Stimulated activated CD8-positive, alpha-beta memory T cell treated with anti-CD3 and anti-CD28 coated beads, Interleukin-7, amount 100 ng/mL, for 4 hours (primary cell): ENCODE data around the gene CENPX.

Experiments
- DNase-seq, 2 donors: peaks; one replicate each; pipeline ENCODE4 v3.0.0-alpha.2; 2020; ENCODE audit warnings: low read depth in 2 of 2

Gene CENPX

DNA sequence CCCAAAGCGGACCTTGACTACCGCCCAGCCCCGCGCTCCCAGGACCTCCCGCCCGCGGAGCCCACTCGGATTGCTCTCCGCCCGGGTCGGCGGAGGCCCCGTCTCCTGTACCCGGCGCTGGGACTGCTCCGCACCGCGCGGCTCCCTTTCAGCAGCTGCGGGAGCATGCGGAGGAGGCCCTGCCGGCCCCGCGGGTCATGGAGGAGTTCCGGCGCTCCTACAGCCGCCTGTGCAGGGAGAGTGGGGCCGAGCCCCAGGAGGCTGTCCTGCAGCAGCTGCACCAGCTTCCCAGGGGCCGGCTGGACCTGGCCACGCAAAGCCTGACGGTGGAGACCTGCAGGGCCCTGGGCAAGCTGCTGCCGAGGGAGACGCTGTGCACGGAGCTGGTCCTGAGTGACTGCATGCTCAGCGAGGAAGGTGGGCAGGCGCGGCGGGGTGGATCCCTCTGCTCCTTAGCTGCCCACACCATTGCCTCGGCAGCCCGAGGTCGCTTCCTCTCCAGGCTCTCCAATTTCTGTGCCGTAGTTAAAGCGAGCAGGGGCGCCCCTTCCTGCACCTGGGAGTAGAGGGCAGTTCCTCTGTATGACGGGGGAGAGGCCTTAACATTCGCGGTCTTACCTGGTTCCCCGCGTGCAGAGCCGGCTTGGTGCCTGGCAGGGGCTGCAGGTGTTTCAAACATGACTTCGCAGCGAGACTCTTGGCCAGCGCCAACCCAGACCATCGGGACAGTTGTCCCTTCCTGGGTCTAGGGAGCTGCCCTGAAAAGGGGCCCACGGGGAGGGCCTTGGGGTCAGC is 966 bp upstream of the CENPX start:
- DNase-seq = no peak

DNA sequence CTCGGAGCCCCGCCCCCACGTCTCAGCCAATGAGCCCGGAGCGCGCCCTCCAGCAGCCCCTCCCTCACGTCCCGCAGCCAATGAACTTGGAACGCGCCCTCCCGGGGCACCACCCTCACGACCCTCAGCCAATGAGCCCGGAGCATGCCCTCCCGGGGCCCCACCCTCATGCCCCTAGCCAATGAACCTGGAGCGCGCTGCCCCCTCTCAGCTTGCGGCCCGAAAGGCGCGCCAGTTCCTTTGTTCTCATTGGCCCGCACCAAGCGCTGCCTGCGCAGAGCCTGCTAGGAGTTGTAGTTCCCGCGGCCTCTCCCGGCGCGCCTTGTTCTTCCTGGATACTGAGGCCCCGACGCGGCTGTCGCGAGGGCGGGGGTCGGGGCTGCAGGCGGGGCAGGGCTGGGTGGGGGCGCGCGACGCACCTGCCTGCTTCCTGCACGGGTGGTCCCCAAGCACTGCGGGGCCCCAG is 336 bp upstream of the CENPX start, which contains the start of gene LRRC45:
TSS of gene LRRC45 (plus strand) at position 325 of the 466 bp plus-strand sequence. CDS start 339 bp downstream, outside the sequence.
- DNase-seq = peak; percentile 100

DNA sequence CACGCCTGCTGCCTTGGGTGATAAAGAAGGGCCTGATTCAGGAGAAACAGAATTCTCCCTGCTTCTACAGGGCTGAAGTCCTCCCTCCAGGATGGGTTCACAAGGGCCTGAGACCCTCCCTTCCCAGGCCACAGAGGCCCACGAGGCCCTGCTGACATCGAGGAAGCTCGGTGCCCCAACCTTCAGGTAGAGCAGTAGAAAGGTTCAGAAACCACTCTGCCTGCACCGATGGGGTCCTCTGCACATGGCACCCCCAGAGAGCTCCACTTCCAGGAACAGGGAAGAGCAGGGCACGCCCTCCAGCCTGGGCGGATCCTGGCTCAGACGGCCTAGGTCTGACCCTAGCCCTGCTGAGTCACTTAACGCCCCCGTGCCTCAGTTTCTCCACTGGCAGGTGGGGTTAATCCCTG is 773 bp downstream of the CENPX start:
- no peak for DNase-seq

DNA sequence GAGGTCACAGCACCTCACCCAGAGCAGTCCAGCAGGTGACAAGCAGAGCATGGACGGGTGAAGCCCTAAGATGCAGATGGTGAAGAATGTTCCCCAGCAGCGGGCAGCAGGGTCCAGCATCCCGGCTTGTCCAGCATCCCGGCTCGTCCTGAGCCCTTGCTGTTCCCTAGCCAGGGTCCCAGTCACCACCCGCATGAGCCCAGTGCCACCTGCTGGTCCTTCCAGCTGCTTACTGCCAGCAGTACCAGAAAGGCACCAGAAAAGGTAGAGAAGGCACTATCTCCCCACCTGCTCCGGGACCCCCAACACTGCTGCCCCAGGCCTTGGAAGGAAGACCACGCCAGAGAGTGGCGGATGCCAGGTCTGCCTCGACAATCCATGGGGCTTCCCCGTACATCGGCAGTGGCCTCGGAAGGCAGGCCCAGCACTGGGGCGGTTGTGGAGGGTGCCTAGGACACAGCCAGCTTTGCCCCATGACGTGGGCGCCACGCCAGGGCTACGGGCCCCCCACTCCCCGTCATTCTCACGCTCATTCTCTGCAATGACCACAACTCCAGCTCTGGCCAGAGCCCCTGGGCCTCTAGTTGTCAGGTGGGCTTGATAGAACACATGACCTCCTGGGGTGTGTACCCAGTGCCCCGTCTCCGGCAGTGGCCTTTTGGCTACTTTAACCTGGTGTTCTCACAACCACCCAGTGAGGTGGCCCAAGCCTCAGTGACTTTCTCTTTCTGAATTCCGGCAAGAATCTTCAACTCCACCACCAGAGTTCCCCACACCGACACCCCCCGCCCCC is 1.4 kb downstream of the CENPX start:
- DNase-seq = no peak

DNA sequence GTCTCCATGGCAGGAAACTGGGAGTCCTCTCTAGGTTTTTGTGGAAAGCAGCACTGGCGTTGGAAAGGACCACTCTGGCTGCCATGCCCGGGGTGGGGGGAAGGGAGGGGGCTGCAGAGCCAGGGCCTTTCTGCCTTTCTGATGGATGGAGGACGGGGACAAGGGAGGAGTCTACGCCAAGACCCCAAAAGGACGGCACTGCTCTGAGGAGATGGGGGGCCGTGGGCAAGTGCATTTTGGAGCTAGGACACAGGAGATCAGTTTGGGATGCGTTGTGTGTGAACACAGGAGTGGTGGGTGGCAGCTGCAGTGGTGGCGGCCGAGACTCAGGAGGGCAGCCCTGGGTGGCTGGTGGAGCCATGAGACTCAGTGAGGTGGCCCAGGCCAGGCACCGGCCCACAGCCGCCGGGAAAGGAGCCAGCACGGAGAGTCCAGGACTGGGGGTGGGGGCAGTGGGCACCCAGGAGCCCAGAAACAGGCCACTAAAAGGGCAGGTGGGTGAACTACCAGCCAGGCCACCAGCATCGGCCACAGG is 2.0 kb downstream of the CENPX start:
- DNase-seq = no peak

DNA sequence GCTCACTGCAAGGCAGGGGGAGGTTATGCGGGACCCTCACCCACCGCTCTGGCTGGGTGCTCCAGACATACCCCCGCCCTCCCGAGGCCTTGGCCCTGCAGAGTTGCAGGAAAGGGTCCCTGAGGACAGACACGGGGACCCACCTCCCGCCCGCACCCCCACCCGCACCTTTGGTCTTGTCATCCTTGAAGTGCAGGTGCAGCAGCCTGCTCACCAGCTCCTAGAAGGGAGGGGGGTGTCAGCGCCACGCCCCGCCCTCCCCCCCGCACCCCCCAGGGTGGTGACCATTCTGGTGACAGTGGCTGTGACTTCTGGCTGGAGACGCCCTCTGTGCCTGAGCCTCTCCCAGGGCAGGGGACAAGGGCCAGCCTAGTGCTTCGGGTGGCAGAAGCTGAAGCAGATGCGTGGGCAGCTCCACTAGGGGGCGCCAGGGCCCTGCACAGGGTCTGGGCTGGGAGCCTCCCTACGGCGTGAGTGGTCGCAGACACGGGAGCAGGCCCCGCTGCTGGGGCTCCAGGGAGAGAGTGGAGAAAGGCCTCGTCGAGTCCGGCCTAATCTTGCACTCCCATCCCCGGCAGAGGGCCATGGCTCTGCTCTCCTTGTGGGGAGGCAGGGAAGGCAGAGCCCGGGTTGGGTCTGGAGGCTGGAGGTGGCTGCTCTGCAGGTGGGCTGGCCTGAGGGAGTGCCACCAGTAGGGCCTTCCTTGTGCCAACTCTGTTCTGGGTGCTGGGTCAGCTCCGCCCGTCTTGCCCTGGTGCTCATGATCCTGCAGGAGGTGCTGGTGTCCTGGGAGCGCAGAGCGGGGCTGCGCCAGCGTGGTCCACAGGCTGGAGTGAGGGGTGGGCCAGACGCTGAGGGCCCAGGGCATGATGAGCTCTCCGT is 2.7 kb downstream of the CENPX start:
- peak in 1 of 2 donors; percentile 50 for DNase-seq

DNA sequence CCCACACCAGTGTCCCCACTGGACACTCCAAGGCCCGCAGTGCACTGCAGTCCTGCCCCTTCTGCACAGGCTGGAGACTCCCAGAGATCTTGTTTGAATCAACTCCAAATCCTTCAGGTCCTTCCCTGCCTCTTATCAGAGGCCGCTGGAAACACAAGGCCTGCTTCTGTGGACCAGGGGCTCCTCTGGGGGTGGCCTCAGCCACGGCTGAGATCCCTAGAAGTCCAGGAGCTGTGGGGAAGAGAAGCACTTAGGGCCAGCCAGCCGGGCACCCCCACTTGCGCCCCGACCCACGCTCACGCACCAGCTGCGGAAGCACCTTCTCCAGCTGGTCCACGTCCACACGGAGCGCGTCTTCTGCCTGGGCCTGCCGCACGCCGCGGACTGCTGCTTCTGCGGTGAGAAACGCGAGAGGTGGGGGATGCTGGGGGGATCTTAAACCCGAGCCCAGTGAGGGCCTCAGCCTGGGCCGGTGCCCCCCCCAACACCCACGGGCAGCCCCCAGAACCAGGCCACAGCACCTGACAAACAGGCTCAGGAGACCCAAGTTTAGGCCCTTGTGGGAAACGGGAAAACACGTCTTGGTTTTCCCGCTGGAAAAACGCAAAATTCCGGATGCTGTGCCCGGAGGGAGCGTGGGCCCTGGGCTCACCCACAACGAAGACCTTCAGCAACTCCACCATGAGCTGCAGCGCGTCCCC is 3.5 kb downstream of the CENPX start:
- DNase-seq = no peak

DNA sequence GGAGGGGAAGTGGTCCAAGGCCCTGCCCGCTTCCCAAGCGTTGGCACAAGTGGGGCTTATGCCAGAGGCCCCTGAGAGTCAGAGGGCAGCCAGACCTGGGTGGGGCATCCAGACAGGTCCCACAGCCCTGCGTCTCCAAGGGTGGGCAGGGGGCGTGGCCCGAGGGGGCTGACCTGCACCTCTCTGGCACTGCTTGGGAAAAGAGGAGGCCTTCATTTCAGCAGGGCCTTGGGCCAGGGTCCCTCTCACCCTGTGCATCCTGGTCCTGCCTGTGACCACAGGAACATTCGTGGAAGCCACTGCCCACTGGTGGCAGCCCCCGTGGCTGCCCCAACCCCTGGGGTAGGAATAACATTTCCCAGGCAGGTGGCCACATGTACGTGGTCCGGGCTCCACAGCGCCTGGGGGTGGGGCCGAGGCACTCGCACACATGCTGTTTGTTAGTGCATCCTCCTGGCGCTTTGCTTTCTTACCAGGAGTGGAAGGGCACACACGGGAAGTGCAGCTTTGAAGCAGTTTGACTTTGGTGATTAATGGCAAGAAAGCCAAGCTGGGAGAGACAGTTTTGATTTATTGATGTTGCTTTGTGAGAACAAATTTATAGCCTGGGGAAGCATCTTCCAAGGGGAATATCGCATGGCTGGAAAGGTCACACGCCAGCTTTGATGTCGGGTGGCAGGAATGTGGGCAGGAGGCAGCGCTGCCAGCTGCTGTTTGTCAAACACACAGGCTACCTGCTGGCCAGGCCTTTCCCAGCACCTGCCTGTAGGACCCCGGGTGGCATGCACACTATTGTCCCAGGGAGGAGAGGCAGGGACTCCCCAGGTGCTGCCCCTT is 4.3 kb downstream of the CENPX start:
- DNase-seq = no peak

DNA sequence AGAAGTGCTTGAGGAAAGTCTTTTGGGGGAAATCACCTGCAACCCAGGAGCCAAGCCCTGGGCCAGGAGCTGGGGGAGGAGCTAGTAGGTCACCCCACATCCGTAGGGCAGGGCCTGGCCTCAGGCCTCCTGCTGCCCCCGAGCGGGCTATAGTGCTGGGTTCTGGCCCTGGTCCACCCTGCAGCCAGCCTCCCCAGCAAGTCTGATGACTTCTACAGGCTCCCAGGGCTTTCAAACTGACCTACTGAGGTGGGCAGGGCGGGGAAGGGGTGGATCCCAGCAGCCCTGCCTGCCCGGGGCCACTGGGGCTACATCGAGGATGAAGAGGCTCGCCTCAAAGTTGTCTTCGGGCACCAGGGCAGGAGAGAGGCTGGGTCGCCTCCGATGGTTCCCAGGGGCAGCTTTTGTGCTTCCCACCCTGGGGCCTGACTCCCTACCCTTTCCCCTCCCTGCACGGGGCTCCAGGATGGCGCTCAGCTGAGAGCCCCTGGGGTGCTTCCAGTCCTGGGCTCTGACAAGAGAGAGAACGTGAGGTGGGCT is 5.0 kb downstream of the CENPX start:
- DNase-seq = no peak

DNA sequence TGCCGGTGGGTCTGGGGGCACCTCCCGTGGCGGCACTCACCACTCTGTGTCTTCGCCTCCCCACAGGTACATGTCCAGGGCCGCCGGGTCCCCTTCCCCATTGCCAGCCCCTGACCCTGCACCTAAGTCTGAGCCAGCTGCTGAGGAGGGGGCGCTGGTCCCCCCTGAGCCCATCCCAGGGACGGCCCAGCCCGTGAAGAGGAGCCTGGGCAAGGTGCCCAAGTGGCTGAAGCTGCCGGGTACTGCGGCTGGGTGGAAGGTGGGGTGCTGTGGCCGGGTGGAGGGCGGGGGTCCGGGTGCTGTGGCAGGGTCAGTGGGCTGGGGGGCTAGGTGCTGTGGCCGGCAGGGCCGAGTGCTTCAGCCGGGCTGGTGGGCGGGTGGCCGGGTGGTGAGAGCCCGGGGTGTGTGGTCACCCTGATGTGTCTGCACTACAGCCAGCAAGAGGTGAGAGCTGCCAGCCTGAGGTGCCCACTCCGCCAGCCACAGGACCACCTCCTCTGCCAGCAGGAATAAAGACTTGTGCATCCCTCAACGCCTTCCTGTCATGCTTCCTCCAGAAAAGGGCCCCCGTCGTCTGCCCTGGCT is 5.7 kb downstream of the CENPX start:
- no peak for DNase-seq

DNA sequence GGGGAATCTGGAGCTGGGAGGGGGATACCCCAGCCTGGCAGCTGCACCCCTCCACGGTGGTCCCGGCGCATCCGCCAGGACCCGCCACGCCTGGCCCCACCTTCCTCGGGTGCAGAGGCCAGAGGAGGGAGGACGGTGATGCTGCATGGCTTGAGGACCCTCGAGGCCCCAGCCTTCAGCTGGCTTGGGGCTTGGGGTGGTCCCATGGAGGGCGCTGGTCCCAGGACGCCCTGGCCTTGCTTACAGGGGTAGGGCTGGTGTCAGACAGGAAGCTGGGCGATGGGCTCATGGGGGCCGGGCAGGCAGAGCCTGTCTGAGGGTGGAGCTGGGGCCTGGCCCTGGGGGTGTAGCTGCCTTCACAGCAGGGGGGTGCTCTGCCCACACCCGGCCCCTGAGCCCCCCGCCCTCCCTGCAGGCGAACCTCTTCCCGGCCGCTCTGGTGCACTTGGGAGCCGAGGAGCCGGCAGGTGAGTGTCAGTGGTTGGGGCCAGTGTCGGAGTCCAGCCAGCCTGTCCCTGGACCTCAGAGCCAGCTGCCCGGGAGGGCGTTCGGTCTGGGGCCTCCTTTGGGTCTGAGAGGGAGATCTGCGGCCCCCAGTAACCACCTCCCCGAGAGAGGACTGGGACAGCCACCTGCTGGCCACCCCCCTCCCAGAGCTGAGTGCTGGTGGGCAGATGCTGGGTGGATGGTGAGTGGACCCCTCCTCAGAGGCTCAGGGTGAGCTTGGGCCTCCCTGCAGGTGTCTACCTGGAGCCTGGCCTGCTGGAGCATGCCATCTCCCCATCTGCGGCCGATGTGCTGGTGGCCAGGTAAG is 6.4 kb downstream of the CENPX start:
- no peak for DNase-seq

DNA sequence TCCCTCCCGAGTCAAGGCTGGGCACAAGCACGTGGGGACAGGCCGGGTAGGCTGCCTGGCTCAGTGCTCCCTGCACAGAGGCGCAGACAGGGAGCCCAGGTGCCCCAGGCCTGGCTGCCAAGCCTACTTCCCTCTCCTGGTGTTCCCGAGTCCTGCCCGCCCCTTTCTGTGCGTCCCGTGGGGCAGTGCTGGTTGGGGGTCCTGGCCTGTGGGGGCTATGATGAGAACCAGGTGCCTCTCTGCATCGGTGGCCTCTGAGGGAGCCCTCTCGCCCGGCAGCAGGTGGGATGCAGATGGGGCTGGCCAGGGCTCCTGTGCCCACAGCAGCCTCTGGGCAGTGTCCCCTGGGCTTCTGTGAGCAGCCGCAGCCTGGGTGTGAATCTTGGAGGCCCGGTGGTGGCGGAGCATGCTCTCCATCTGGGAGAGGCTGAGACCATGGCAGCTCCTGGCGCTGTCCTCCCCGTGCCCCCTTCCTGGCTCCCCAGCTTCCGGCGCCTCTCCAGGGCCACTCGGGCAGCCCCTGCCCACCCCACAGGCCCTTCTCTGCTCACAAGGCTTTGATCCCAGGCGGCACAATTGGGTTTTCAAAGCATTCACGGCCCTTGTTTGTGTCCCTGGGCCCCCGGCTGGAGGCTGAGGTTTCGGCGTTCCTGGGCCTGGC is 7.2 kb downstream of the CENPX start:
- no peak for DNase-seq

DNA sequence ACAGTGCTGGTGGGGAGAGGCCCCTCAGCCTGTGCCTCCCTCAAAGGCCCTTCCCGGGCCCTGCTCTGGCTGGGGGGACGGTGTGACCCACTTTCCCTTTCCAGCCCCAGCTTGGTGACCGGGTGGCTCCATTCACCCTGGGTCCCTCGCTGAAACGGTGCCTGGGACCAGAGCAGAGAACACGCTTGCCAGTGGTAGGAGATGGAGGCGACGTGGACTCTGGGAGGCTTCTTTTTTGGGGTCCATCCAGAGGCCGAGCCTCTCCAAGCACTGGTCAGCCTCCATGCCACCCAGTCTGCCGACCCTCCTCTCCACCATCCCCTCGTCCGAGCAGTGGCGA is 7.7 kb downstream of the CENPX start:
- no peak for DNase-seq

DNA sequence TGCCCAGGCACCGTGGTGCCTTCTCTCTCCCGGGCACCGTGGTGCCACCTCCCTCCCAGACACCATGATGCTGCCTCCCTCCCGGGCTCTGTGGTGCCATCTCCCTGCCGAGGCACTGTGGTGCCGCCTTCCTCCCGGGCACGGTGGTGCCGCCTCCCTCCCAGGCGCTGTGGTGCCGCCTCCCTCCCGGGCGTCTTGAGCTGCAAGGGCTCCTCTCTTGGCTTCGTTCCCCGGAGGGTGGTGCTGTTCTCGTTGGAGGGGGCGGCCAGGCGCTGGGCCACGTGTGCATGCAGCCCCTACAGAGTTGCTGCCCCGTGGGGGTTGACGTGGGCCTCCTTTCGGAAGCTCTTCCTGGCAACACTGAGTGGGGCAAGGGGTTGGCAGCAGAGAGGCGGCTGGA is 8.2 kb downstream of the CENPX start:
- DNase-seq = no peak

DNA sequence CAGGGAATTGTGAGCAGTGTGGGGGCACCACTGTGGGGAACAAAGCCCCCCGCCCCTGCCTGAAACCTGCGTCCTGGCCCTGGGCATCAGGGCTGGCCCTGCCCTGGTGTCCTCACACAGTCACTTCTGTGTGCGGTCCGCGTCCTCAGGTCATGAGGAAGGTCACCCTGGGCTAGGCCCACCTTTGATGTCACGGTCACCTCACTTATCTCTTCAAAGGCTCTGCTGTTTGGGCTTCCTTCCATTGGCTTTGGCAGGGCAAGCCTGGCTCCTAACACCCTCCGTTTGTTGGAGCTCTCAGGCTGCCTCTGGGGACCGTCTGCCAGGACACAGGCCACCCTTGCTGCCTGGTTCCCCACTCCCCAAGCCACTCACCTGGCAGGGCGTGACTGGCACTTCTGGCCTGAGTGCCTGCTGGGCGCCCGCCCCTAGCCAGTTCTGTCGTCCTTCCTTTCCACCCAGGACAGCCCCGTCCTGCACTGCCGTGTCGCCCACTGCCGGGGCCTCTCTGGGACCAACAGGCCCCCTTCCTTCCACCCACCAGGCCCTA is 8.8 kb downstream of the CENPX start:
- no peak for DNase-seq

DNA sequence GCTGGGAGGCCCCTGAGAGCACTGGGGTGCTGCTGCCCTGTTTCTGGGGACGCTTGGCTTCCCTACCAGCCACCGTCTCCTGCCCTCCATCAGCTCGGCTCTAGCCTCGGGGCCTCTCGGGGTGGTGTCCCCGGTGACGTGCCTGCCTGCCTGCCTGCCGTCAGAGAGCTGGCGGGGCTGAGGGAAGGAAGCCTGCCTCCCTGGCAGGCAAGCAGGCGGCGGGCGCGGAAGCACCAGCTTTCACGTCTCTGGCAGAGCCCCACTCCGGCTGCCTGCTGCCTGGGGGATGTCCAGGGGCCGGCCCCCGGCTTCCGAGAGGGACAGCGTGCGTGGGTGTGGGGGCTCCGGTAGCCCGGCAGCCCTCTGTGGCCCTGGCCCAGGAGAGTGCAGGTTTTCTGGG is 9.3 kb downstream of the CENPX start:
- no peak for DNase-seq

DNA sequence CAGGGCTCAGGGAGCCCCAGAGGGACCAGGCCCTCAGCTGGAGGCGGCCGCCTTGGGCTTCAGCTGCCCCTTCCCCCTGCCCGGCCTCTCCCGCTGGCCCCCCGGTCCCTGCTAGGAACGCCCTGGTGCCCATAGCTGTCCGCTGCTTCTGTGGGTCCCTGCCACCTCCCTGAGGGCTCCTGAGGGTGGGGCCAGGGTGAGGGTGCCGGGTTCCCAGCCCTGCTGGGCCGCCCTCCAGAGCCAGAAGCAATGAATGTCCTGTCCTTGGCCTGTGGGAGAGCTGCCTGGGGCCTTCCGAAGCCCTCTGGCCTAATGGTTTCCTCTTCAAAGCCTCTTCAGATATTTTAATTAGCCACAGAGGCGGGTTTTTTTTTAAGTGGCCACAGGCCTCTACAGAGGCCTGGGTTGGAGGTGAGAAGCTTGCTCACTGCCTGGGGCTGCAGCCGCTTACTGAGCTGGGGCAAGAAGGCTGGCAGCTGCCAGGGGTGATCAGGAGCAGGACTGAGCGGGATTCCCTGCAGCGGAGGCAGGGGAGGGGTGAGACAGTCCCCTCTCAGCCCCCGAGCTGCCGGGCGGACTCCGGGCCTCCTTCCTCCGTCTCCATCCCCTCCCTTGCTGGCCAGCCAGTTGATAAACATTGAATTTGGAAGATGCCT is 9.9 kb downstream of the CENPX start:
- DNase-seq = no peak
